OCI-LY7 (cell line): ENCODE data around the gene RIOK3.
"Not testable (repeated sequence)": the region's sequence is repeated elsewhere in the genome, so short reads cannot be mapped to it uniquely, and the experiment has no call there.

Experiments used
- EZH2phosphoT487 ChIP-seq: fragments of 200-600 bp; sonication (generic); IDR thresholded peaks from 2 replicates; pipeline ENCODE4 v1.6.1; 2018; ENCODE audit warnings: low read depth, borderline replicate concordance, mild to moderate bottlenecking, mixed run types, antibody characterized with exemption, low read length, moderate library complexity, mixed read lengths
- TF ChIP-seq, protein P1 (sequence below): fragments of 200-600 bp; sonication (generic); conservative IDR thresholded peaks from 2 replicates; pipeline ENCODE4 v1.5.1; 2014; ENCODE audit warnings: mild to moderate bottlenecking, antibody characterized with exemption, low read length, moderate library complexity, mixed read lengths

DNA sequence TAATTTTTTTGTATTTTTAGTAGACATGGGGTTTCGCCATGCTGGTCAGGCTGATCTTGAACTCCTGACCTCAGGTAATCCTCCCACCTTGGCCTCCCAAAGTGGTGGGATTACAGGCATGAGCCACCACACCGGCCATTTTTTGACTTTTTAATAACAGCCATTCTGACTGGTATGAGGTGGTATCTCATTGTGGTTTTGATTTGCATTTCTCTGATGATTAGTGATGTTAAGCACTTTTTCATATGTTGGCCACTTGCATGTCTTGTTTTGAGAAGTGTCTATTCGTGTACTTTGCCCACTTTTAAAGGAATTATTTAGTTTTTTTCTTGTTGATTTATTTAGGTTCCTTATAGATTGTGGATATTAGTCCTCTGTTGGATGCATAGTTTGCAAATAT is 23.5 kb upstream of the RIOK3 start:
- TF ChIP-seq, protein P1, sequence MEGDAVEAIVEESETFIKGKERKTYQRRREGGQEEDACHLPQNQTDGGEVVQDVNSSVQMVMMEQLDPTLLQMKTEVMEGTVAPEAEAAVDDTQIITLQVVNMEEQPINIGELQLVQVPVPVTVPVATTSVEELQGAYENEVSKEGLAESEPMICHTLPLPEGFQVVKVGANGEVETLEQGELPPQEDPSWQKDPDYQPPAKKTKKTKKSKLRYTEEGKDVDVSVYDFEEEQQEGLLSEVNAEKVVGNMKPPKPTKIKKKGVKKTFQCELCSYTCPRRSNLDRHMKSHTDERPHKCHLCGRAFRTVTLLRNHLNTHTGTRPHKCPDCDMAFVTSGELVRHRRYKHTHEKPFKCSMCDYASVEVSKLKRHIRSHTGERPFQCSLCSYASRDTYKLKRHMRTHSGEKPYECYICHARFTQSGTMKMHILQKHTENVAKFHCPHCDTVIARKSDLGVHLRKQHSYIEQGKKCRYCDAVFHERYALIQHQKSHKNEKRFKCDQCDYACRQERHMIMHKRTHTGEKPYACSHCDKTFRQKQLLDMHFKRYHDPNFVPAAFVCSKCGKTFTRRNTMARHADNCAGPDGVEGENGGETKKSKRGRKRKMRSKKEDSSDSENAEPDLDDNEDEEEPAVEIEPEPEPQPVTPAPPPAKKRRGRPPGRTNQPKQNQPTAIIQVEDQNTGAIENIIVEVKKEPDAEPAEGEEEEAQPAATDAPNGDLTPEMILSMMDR: not testable (repeated sequence)
- not testable (repeated sequence) for TF ChIP-seq EZH2phosphoT487
